Endodermal cell (in vitro differentiated cells): Measurements from ENCODE around the gene ASTN1. TPM values are rescaled to one million over a fixed set of nuclear protein-coding genes. Genes with fewer than 3 reads are reported as not detected.
"Not testable (repeated sequence)": the region's sequence is repeated elsewhere in the genome, so short reads cannot be mapped to it uniquely, and the experiment has no call there.

Experiments used
- DNase-seq: peaks from one replicate; pipeline ENCODE4 v3.0.0-alpha.2; 2017
- H3K27ac ChIP-seq: 2 replicates; pipeline ENCODE4 v1.5.1; 2013; ENCODE audit warnings: mild to moderate bottlenecking, low read depth, low read length, moderate library complexity
- H3K27me3 ChIP-seq: 2 replicates; pipeline ENCODE4 v1.6.1; 2013; ENCODE audit warnings: mild to moderate bottlenecking, low read length, moderate library complexity; ENCODE audit not compliant: insufficient read depth, control insufficient read depth, poor library complexity, severe bottlenecking
- H3K36me3 ChIP-seq: 2 replicates; pipeline ENCODE4 v1.7.0; 2013; ENCODE audit warnings: mild to moderate bottlenecking, low read length, moderate library complexity; ENCODE audit not compliant: control insufficient read depth, insufficient read depth
- H3K4me1 ChIP-seq: one replicate; pipeline ENCODE4 v1.7.0; 2013; ENCODE audit warnings: low read length; ENCODE audit not compliant: control insufficient read depth, insufficient read depth
- H3K4me3 ChIP-seq: 2 replicates; pipeline ENCODE4 v1.5.1; 2013; ENCODE audit warnings: mild to moderate bottlenecking, low read length, moderate library complexity
- H3K9ac ChIP-seq: 2 replicates; pipeline ENCODE4 v1.6.1; 2013; ENCODE audit warnings: mild to moderate bottlenecking, low read length, moderate library complexity; ENCODE audit not compliant: poor library complexity, severe bottlenecking; ENCODE audit errors: extremely low read depth
- H3K9me3 ChIP-seq: 2 replicates; pipeline ENCODE4 v1.6.1; 2013; ENCODE audit warnings: mild to moderate bottlenecking, low read length, moderate library complexity; ENCODE audit not compliant: control insufficient read depth
- H3K27ac Mint-ChIP-seq: 2 replicates; pipeline ENCODE4 v1.8.0; 2020; ENCODE audit warnings: mixed read lengths
- H3K27me3 Mint-ChIP-seq: 2 replicates; pipeline ENCODE4 v1.8.0; 2021; ENCODE audit warnings: mild to moderate bottlenecking, mixed read lengths; ENCODE audit not compliant: insufficient read depth
- H3K36me3 Mint-ChIP-seq: 2 replicates; pipeline ENCODE4 v1.8.0; 2020; ENCODE audit warnings: low read depth, mixed read lengths
- H3K4me1 Mint-ChIP-seq: 2 replicates; pipeline ENCODE4 v1.8.0; 2020; ENCODE audit warnings: mixed read lengths
- H3K4me3 Mint-ChIP-seq: 2 replicates; pipeline ENCODE4 v1.8.0; 2020; ENCODE audit warnings: mild to moderate bottlenecking, moderate library complexity, mixed read lengths
- H3K9me3 Mint-ChIP-seq: 2 replicates; pipeline ENCODE4 v1.8.0; 2020; ENCODE audit warnings: mild to moderate bottlenecking, mixed read lengths
- WGBS, 2 experiments: methylation state at CpG; one replicate each; pipeline versions ENCODE4 v1.1.5 to v1.1.7; 2013; ENCODE audit warnings: missing lambda C conversion rate in 2 of 2, mixed read lengths in 1 of 2; ENCODE audit not compliant: insufficient coverage in 1 of 2, insufficient read length in 1 of 2; 5-methylcytosine and 5-hydroxymethylcytosine counted together
- total RNA-seq, 2 donors: library from RNA; stranded (reverse); fragmentation: NEBNext Ultra II Directional in 1 of 2; extraction: Animal tissue kit (Norgen Biotek cat#: 25700) in 1 of 2; gene quantifications; 2 replicates in 1 of 2; 3 replicates in 1 of 2; pipeline ENCODE4 v1.2.1, GENCODE V29; 2021
- TF ChIP-seq, protein P1 (sequence below): fragments of 200-600 bp; sonication (generic); conservative IDR thresholded peaks from 2 replicates; pipeline ENCODE4 v1.5.0; 2021; ENCODE audit warnings: antibody characterized with exemption, mild to moderate bottlenecking

ASTN1 gene
- total RNA-seq, 2 donors from 2014 or later = 0.31 to 0.70 TPM

DNA sequence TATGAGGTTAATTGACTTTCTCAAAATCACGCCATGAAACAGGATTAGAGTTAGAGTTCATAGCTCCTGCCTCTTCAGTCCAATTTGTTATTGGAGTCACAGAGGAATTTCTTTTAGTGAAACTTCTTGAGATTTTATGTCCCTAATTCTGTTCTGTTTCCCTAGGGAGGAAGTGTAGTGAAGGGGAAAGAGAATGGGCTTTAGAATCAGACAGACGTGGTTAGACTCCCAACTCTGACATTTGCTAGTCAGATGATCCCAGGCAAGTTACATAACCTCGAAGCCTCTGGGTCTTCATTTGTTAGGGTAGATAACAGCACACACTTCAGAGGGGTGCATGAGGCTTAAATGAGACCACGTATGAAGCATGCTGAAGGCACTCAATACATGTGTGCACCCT, 83.9 kb downstream of the ASTN1 start:
- no peaks in the 10 kb centered on the region for H3K4me1 Mint-ChIP-seq
- H3K9ac ChIP-seq = no peak overlapping the region
- H3K36me3 Mint-ChIP-seq = no peaks in the 10 kb centered on the region
- peaks cover 77% of the 10 kb centered on the region for H3K27me3 ChIP-seq
- H3K4me1 ChIP-seq = no peaks in the 10 kb centered on the region
- DNase-seq = no peak
- H3K9me3 ChIP-seq = no peaks in the 10 kb centered on the region
- no peak overlapping the region for H3K27ac ChIP-seq
- H3K9me3 Mint-ChIP-seq = no peaks in the 10 kb centered on the region
- TF ChIP-seq, protein P1, sequence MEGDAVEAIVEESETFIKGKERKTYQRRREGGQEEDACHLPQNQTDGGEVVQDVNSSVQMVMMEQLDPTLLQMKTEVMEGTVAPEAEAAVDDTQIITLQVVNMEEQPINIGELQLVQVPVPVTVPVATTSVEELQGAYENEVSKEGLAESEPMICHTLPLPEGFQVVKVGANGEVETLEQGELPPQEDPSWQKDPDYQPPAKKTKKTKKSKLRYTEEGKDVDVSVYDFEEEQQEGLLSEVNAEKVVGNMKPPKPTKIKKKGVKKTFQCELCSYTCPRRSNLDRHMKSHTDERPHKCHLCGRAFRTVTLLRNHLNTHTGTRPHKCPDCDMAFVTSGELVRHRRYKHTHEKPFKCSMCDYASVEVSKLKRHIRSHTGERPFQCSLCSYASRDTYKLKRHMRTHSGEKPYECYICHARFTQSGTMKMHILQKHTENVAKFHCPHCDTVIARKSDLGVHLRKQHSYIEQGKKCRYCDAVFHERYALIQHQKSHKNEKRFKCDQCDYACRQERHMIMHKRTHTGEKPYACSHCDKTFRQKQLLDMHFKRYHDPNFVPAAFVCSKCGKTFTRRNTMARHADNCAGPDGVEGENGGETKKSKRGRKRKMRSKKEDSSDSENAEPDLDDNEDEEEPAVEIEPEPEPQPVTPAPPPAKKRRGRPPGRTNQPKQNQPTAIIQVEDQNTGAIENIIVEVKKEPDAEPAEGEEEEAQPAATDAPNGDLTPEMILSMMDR = no peak
- H3K36me3 ChIP-seq = no peaks in the 10 kb centered on the region
- H3K4me3 Mint-ChIP-seq = no peak overlapping the region
- H3K27ac Mint-ChIP-seq = no peak overlapping the region
- WGBS, 2 experiments = 93% methylated on average over 4 of the region's 4 CpGs
- H3K27me3 Mint-ChIP-seq = peaks cover 73% of the 10 kb centered on the region
- no peak overlapping the region for H3K4me3 ChIP-seq

DNA sequence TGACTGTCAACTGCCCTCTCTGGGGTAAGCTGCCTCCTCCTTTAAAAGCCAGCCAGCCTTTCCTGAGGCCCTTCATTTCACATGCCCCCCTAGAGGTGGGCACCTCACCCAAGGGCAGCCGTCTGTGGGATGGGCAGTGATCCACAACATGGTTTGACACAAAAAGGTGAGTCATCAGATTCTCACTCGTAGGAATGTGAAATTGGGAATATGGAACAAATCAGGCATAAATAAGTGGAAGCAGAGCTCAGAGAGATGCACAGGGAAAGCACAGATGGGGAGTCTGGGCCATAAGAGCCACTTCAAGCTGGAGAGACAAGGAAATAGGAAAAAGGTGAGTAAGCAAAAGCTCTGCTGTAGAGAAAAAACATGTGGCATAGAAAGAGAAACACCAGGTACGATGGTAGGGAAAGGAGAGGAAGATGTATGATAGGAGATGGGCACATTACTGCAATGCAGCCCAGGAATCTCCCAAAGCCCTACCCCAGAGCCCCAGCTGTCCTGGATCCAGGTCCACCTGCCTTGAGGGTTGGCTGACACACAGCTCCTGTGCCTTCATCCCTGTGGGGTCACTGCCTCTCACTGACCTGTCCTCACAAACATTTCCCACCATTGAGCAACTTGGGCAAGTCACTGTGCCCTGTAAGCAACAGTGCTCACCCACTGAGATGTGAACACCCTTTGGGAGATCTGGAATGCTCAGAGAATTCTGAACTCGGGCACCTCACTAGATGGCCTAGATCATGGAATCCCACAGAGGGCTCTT, 86.6 kb downstream of the ASTN1 start:
- DNase-seq = no peak
- H3K27ac ChIP-seq = no peak overlapping the region
- TF ChIP-seq, protein P1 = no peak
- H3K27me3 Mint-ChIP-seq = peaks cover 62% of the 10 kb centered on the region
- 91 to 93% methylated on average over 2 to 4 of the region's 4 CpGs for WGBS, 2 experiments
- no peak overlapping the region for H3K9ac ChIP-seq
- H3K4me3 Mint-ChIP-seq = no peak overlapping the region
- H3K27me3 ChIP-seq = peaks cover 70% of the 10 kb centered on the region
- H3K9me3 Mint-ChIP-seq = no peaks in the 10 kb centered on the region
- no peaks in the 10 kb centered on the region for H3K36me3 ChIP-seq
- no peaks in the 10 kb centered on the region for H3K4me1 ChIP-seq
- H3K4me3 ChIP-seq = no peak overlapping the region
- no peaks in the 10 kb centered on the region for H3K36me3 Mint-ChIP-seq
- H3K27ac Mint-ChIP-seq = no peak overlapping the region
- H3K4me1 Mint-ChIP-seq = no peaks in the 10 kb centered on the region
- H3K9me3 ChIP-seq = no peaks in the 10 kb centered on the region

- H3K36me3 ChIP-seq = no peaks in the 10 kb centered on the region
- TF ChIP-seq, protein P1 = no peak
- peaks cover 67% of the 10 kb centered on the region for H3K27me3 ChIP-seq
- Mint-ChIP-seq H3K27ac (no peak overlapping the region), H3K4me1 (no peaks in the 10 kb centered on the region), H3K9me3 (no peaks in the 10 kb centered on the region), H3K36me3 (no peaks in the 10 kb centered on the region), H3K27me3 (peaks cover 61% of the 10 kb centered on the region), H3K4me3 (no peak overlapping the region)
- H3K4me3 ChIP-seq = no peak overlapping the region
- no peaks in the 10 kb centered on the region for H3K9me3 ChIP-seq
- no peak overlapping the region for H3K9ac ChIP-seq
- H3K4me1 ChIP-seq = no peaks in the 10 kb centered on the region
- no peak overlapping the region for H3K27ac ChIP-seq
- no peak for DNase-seq
- WGBS, 2 experiments = 92 to 93% methylated on average over 2 to 8 of the region's 8 CpGs
Measured at GRCh38 chr1:177077006-177077405, 87.5 kb downstream of the ASTN1 start.

DNA sequence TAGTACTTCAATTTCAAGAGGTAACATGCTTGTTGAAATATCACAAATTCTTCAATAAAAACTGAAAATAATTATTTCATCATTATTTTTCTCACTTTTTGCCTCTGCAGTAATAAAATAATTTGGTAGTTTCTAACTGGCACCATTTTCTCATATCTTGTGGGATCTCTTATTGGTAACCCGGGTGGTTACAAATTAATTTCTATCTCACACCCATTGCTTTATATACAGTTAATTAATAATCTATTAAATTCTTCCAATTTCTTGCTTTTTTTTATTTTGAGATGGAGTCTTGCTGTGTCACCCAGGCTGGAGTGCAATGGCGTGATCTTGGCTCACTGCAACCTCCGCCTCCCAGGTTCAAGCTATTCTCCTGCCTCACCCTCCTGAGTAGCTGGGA, 89.7 kb downstream of the ASTN1 start:
- not testable (repeated sequence) for H3K9me3 Mint-ChIP-seq, DNase-seq, H3K4me1 Mint-ChIP-seq, H3K4me3 ChIP-seq, H3K9ac ChIP-seq, H3K36me3 ChIP-seq, H3K27ac Mint-ChIP-seq, H3K27ac ChIP-seq, H3K36me3 Mint-ChIP-seq, H3K4me3 Mint-ChIP-seq, H3K4me1 ChIP-seq, H3K9me3 ChIP-seq
- H3K27me3 Mint-ChIP-seq = peaks cover 58% of the 10 kb centered on the region
- H3K27me3 ChIP-seq = peaks cover 73% of the 10 kb centered on the region
- 98% methylated on average over 3 of the region's 3 CpGs; no CpG with 5 or more reads in 1 of the 2 experiments for WGBS, 2 experiments
